NCI-H2227 (cell line): ENCODE results near the gene MPO.

ENCODE experiments used
- DNase-seq: peaks from one replicate; lab custom pipeline; 2025; ENCODE audit not compliant: unreplicated experiment; lab: John Stamatoyannopoulos, UW

MPO gene

DNA sequence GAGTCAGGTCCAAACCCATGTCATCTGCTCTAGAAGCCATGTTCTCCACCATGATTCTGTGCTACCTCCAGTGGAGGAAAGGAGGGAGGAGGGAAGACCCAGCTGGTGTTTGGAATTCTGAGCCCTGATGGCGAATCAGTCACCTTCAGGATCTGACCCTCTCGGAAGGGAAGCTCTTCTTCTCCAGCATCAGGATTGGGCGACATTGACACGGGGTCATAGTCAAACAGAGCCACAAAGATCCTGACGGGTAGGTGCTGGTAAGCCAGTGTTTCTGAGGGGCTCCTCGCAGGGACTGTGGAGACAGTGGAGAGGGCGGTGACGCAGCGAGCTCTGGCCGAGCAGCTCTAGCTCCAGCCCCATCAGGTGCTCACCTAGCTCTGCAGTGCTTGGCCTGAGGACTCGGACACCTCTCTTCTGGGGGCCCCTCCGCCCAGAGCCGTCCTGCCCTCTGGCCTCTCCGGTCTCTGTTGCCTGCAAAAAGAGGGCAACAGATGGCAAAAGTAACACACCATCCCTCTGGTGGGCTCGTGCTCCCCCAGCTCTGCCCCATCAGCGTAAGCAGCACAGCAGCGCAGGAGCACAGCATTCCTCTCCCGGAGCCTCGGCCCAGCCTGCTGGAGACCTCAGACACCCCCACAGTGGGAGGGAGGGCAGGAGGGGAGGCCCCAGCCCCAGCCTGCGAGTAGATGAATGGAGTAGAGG, 26.9 kb upstream of the MPO start:
- no peak for DNase-seq

- no peak for DNase-seq
These were observed 25.6 kb upstream of the MPO start for GRCh38 chr17:58306131-58306951.

GRCh38 chr17:58305626-58306025, 24.9 kb upstream of the MPO start:
- no peak for DNase-seq

GRCh38 chr17:58304750-58305486, 24.2 kb upstream of the MPO start:
- DNase-seq: no peak

DNA sequence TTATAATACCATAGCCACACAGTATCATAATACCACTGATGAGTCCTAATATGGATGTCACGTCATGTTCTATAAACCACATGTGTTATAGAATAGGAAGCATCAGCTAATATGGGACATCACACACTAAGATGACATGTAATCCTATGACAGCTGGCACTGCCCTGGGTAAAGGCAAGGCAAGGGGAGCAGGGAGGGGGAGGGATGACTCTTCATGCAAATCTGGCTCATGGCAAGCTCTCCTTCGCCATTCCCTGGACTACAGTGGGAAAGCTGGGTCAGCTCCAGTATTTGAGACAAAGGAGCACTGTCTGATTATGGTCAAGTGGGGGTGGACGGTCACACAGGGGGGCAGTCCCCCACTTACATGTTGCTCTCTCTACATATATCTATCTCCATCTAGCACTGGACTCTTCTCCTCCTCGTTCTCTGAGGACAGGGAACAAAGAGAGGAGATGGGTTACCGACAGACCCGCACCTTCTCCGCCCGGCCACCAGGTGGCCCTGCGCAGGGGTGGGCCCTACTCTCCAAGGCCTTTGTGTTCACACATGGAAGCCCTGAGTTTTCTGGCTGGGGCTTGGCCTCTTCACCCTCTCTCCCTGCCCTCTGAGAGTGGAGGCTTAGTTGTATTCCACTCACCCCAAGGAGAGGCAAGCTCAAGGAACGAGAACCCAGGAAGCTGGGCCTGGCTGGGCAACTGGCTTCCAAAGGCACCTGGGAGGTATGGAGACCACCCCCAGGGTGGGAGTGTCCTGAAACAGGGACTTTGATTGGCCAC, 23.4 kb upstream of the MPO start:
- DNase-seq: peak; percentile 66

DNA sequence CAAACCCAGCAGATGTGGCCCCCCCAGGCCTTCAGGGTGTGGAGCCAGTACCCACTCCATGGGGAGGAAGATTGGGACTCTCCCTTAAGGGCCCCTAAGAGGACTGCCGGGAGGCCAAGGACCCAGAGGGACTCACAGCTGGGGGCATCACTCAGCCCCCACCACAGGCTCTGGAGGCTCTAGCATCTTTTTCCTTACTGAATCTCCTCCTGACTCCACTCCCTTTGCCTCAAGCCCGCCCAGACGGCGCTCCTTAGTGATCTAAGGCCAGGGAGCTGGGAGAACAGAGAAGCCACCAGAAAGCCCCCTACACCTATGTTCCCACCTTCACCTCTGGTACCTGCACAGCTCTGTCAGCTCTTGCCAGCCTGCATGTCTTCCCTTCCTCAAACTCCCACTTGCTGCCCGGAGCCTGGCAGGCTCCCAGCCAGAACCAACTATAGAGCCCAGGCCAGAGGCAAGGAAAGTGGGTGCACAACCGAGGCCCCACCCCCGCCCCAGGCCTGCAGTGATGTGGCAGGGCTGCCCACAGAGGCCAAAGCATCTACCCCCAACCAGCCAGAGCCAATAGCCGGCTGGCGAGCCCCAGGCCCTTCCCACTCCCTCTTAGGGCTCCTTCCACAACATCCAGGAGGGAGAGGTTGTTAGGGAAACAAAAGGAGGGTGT, 22.3 kb upstream of the MPO start:
- no peak for DNase-seq

GRCh38 chr17:58302171-58302918, 21.6 kb upstream of the MPO start:
- no peak for DNase-seq

DNA sequence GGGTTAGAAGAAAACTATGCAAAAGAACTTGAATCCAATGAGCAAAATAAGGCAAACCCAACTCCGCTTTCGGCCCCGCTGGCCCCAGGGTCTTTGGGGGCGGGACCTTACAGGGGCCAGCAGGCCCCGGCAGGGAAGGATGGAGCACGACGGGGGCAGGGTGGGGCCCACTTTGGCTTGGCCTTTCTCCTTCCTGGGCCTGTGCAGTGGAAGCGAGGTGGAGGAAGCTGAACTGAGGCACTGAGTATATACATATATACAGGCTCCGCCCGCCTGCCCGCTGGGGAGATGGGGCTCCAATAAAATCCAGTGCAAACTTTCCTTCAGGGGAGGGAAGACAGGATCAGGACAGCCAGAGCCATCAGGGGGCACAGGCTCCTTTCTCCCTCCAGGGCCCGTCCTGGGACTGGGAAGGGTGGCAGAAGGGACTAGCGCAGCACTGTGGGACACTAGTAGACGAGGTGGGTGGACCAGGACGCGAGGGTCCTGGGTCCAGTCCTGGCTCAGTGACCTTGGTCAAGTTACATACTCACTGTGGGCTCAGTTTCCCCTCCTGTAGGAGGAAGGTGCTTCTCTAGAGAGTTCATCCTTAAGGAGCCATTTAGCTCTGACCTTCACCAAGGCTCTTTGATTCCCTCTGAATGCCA, 20.9 kb upstream of the MPO start:
- no peak for DNase-seq

DNA sequence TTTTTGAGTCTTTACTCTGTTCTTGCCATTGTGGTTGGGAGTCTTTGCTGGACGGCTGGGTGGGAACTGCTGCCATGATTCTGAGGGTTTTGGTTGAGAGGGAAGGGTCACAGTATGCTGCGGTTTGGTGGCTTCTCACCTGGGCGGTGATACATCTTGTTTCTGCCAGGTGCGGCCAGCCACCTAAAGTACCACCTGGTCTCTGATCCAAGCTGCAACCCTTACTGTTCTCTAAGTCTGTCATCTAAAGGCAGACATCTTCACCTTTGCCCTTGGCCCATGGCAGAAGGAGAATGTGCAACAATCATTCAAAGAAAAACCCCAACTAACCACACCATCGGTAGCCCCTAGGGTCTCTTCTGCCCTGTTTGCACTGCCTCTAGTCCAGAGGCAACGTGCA, 19.6 kb upstream of the MPO start:
- DNase-seq: no peak

DNA sequence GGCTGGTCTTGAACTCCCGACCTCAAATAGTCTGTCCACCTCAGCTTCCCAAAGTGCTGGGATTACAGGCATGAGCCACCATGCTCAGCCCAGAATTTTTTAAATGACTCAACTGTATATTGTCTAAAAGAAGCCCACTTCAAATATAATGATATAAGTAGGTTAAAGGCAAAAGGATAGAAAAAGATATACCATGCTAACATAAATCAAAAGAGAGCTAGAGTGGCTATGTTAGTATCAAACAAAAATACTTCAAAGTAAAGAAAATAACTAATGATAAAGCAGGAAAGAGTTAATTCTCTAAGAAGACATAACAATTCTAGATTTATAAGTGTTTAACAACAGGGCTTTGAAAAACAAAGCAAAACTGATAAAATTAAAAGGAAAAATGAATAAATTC, 13.3 kb upstream of the MPO start:
- no peak for DNase-seq

- no peak for DNase-seq
These were observed 10.5 kb upstream of the MPO start for GRCh38 chr17:58291246-58291645.

DNA sequence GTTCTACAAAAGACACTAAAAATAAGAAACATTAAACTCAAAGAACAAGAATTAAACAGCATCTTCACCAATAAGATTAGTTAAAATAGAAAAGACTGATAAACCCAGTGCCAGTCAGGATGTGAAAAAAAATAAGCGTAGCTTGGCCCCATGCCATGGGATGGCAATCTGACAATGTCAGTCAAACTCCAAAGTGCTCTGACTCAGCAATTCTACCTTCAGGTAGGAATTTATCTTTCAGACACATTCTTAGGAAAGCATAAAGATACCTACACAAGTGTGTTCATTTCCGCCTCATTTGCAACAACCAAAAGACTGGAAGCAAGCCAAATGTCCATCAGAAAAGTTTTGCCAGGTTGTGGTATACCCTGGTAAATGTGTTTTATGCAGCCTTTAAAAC, 9.1 kb upstream of the MPO start:
- no peak for DNase-seq

- no peak for DNase-seq
These were observed 4.7 kb upstream of the MPO start for GRCh38 chr17:58285422-58285810.

GRCh38 chr17:58284613-58285421, 4.1 kb upstream of the MPO start:
- DNase-seq: no peak

- no peak for DNase-seq
These were observed 3.2 kb upstream of the MPO start for GRCh38 chr17:58283674-58284612.

GRCh38 chr17:58282442-58282841, 1.7 kb upstream of the MPO start:
- DNase-seq: no peak

- no peak for DNase-seq
These were observed 826 bp upstream of the MPO start for GRCh38 chr17:58281511-58282011.
